Panc1 (cell line): ENCODE measurements around the gene CHIA. TPM values are rescaled to one million over a fixed set of nuclear protein-coding genes. Genes with fewer than 3 reads are reported as not detected.

ENCODE experiments used
- ATAC-seq: fragments of 200-7000 bp; cut with Tn5 transposase; 2 replicates; pipeline ENCODE4 v1.9.1; 2020; ENCODE audit warnings: mild to moderate bottlenecking, moderate library complexity
- BruUV-seq: library from RNA; stranded (reverse); fragments of 400-500 nt; replicated peaks from 2 replicates; lab custom pipeline; 2021; lab: Mats Ljungman, UMichigan
- CTCF ChIA-PET: fragments of 300-600 bp; sonication (Branson Sonifier 250); formaldehyde crosslinking; loops from one replicate; lab custom pipeline; 2022; ENCODE audit warnings: antibody characterized with exemption; lab: Charles Lee
- POLR2A ChIA-PET: fragments of 300-600 bp; sonication (Branson Sonifier 250); formaldehyde crosslinking; loops from one replicate; lab custom pipeline; 2022; ENCODE audit warnings: antibody characterized with exemption; lab: Charles Lee
- DNase-seq: peaks from one replicate; pipeline ENCODE4 v3.0.0-alpha.2; 2010; ENCODE audit warnings: low read depth, low spot score
- H3K27ac ChIP-seq: 2 replicates; pipeline ENCODE4 v1.5.1; 2011; ENCODE audit warnings: mild to moderate bottlenecking, low read length, inconsistent platforms
- H3K27me3 ChIP-seq: fragments of 200-500 bp; sonication (Bioruptor generic); 2 replicates; pipeline ENCODE4 v1.6.0; 2014; ENCODE audit warnings: low read length, inconsistent platforms; ENCODE audit not compliant: control insufficient read depth, insufficient read depth
- H3K36me3 ChIP-seq: fragments of 200-500 bp; sonication (Bioruptor generic); 2 replicates; pipeline ENCODE4 v1.5.1; 2014; ENCODE audit warnings: inconsistent platforms, mild to moderate bottlenecking, low read length, moderate library complexity; ENCODE audit not compliant: control insufficient read depth, insufficient read depth
- H3K4me1 ChIP-seq: 2 replicates; pipeline ENCODE4 v1.5.1; 2011; ENCODE audit warnings: inconsistent platforms, mild to moderate bottlenecking, low read length, moderate library complexity; ENCODE audit not compliant: control insufficient read depth, insufficient read depth
- H3K4me3 ChIP-seq, 2 experiments: 2 replicates each; pipeline ENCODE4 v1.5.1; 2011 to 2012; ENCODE audit warnings: low read depth in 2 of 2, low read length in 2 of 2, mild to moderate bottlenecking in 2 of 2, inconsistent platforms in 1 of 2, moderate library complexity in 1 of 2
- H3K9me3 ChIP-seq: fragments of 200-500 bp; sonication (Bioruptor generic); 2 replicates; pipeline ENCODE4 v1.5.1; 2014; ENCODE audit warnings: low read depth, mild to moderate bottlenecking, inconsistent platforms, low read length, moderate library complexity; ENCODE audit not compliant: control insufficient read depth, insufficient read depth
- CTCF ChIP-seq: fragments of 450-650 bp; IDR thresholded peaks from 2 replicates; pipeline ENCODE4 v1.5.1; 2017; ENCODE audit warnings: mild to moderate bottlenecking
- POLR2AphosphoS5 ChIP-seq: IDR thresholded peaks from 2 replicates; pipeline ENCODE4 v1.6.1; 2012; ENCODE audit warnings: mild to moderate bottlenecking, low read depth, low read length, moderate library complexity
- REST ChIP-seq, 2 experiments: IDR thresholded peaks; 2 replicates each; pipeline ENCODE4 v1.6.1; 2011 to 2012; ENCODE audit warnings: low read depth in 2 of 2, control low read depth in 1 of 2, low read length in 1 of 2, mild to moderate bottlenecking in 1 of 2, moderate library complexity in 1 of 2; ENCODE audit not compliant: insufficient read depth in 1 of 2
- SIN3A ChIP-seq: IDR thresholded peaks from 2 replicates; pipeline ENCODE4 v1.6.1; 2012; ENCODE audit warnings: low read depth, mild to moderate bottlenecking, low read length, moderate library complexity, borderline replicate concordance; ENCODE audit not compliant: insufficient read depth
- TCF7L2 ChIP-seq: IDR thresholded peaks from 2 replicates; pipeline ENCODE4 v1.6.1; 2011; ENCODE audit warnings: mild to moderate bottlenecking, low read depth, low read length, inconsistent platforms
- in situ Hi-C: cut with HindIII; loops from 2 replicates; pipeline ENCODE4 v1.10.0; 2016; ENCODE audit warnings: low sequenced_read_pairs, low pct_unique_long_range_greater_than_20kb
- intact Hi-C: fragments of 100-400 bp; cut with micrococcal nuclease; formaldehyde crosslinking; loops from one replicate; pipeline ENCODE4 v1.10.0; 2022; ENCODE audit not compliant: unreplicated experiment
- total RNA-seq: library from RNA; stranded (reverse); gene quantifications from one replicate; pipeline ENCODE4 v1.2.1, GENCODE V29; 2021; ENCODE audit not compliant: unreplicated experiment

CHIA gene
- total RNA-seq, 1 experiment from 2014 or later: not detected

GRCh38 chr1:111256988-111257658, 33.5 kb upstream of the CHIA start:
- Histone ChIP-seq H3K27ac (no peak overlapping the region), H3K9me3 (no peaks in the 10 kb centered on the region), H3K4me1 (no peaks in the 10 kb centered on the region), H3K27me3 (no peaks in the 10 kb centered on the region), H3K36me3 (no peaks in the 10 kb centered on the region), H3K4me3 (no peak overlapping the region)
- POLR2A ChIA-PET: no interaction called here
- ATAC-seq (no peak), DNase-seq (no peak)
- BruUV-seq: no TSS peak
- in situ Hi-C loops (no loop called here), intact Hi-C loops (no loop called here)
- CTCF ChIA-PET: no interaction called here
- TF ChIP-seq CTCF (no peak), SIN3A (no peak)

GRCh38 chr1:111267801-111268508, 22.7 kb upstream of the CHIA start:
- DNase-seq (no peak), ATAC-seq (no peak)
- intact Hi-C loops: no loop called here
- ChIA-PET POLR2A (no interaction called here), CTCF (no interaction called here)
- in situ Hi-C loops: no loop called here
- no peaks in the 10 kb centered on the region for H3K9me3 ChIP-seq
- H3K4me1 ChIP-seq: no peaks in the 10 kb centered on the region
- no peak overlapping the region for H3K4me3 ChIP-seq
- no peaks in the 10 kb centered on the region for H3K27me3 ChIP-seq
- no peak overlapping the region for H3K27ac ChIP-seq
- BruUV-seq: no TSS peak
- TF ChIP-seq POLR2AphosphoS5: no peak
- no peak for TF ChIP-seq REST (IDR thresholded peaks at IDR 0.05; ENCODE audit: insufficient read depth in 1 of 2, low read depth in 2 of 2, low read length in 1 of 2)
- no peak for TF ChIP-seq SIN3A
- H3K36me3 ChIP-seq: no peaks in the 10 kb centered on the region

- Histone ChIP-seq H3K27me3 (no peaks in the 10 kb centered on the region), H3K36me3 (no peaks in the 10 kb centered on the region), H3K4me3 (no peak overlapping the region), H3K9me3 (no peaks in the 10 kb centered on the region), H3K27ac (no peak overlapping the region), H3K4me1 (no peaks in the 10 kb centered on the region)
- ChIA-PET CTCF (no interaction called here), POLR2A (no interaction called here)
- in situ Hi-C loops (no loop called here), intact Hi-C loops (no loop called here)
- no TSS peak for BruUV-seq
- no peak for ATAC-seq
- DNase-seq: no peak
- TF ChIP-seq CTCF (no peak), TCF7L2 (no peak), POLR2AphosphoS5 (no peak), REST (IDR thresholded peaks at IDR 0.05; ENCODE audit: insufficient read depth in 1 of 2, low read depth in 2 of 2, low read length in 1 of 2) (no peak), SIN3A (no peak)
Observed at GRCh38 chr1:111269825-111270406, 20.7 kb upstream of the CHIA start.
